Calu3 (cell line): ENCODE measurements around the gene TEPSIN. TPM values are rescaled to one million over a fixed set of nuclear protein-coding genes. Genes with fewer than 3 reads are reported as not detected.

ENCODE experiments used
- BruUV-seq: library from RNA; stranded (reverse); fragments of 400-500 nt; replicated peaks from 2 replicates; lab custom pipeline; 2021; lab: Mats Ljungman, UMichigan
- CTCF ChIA-PET: fragments of 300-600 bp; sonication (Branson Sonifier 250); formaldehyde crosslinking; loops from one replicate; lab custom pipeline; 2022; ENCODE audit warnings: antibody characterized with exemption; lab: Charles Lee
- DNase-seq: peaks from one replicate; pipeline ENCODE4 v3.0.0; 2022
- H3K27ac Mint-ChIP-seq: one replicate; pipeline ENCODE4 v1.8.0; 2022; ENCODE audit warnings: mixed read lengths; ENCODE audit not compliant: unreplicated experiment
- H3K27me3 Mint-ChIP-seq: one replicate; pipeline ENCODE4 v1.8.0; 2022; ENCODE audit warnings: mixed read lengths; ENCODE audit not compliant: unreplicated experiment
- H3K36me3 Mint-ChIP-seq: one replicate; pipeline ENCODE4 v1.8.0; 2022; ENCODE audit warnings: mild to moderate bottlenecking, moderate library complexity, mixed read lengths; ENCODE audit not compliant: insufficient read depth, unreplicated experiment
- H3K4me1 Mint-ChIP-seq: one replicate; pipeline ENCODE4 v1.8.0; 2022; ENCODE audit warnings: mild to moderate bottlenecking, low read depth, mixed read lengths; ENCODE audit not compliant: unreplicated experiment
- H3K4me3 Mint-ChIP-seq: one replicate; pipeline ENCODE4 v1.8.0; 2022; ENCODE audit warnings: mild to moderate bottlenecking, low read depth, moderate library complexity, mixed read lengths; ENCODE audit not compliant: unreplicated experiment
- H3K9me3 Mint-ChIP-seq: one replicate; pipeline ENCODE4 v1.8.0; 2022; ENCODE audit warnings: low read depth, mixed read lengths; ENCODE audit not compliant: unreplicated experiment
- intact Hi-C: fragments of 100-400 bp; cut with micrococcal nuclease; formaldehyde crosslinking; loops from one replicate; pipeline ENCODE4 v1.10.0; 2022; ENCODE audit not compliant: unreplicated experiment
- total RNA-seq: library from RNA; stranded (reverse); gene quantifications from 2 replicates; pipeline ENCODE4 v1.2.3, GENCODE V29; 2022
- TF ChIP-seq, protein P1 (sequence below): fragments of 200-600 bp; IDR thresholded peaks from one replicate; pipeline ENCODE4 v1.8.0; 2022; ENCODE audit warnings: antibody characterized with exemption; ENCODE audit not compliant: unreplicated experiment

Gene TEPSIN
- total RNA-seq, 1 experiment from 2014 or later: 37.0 TPM

DNA sequence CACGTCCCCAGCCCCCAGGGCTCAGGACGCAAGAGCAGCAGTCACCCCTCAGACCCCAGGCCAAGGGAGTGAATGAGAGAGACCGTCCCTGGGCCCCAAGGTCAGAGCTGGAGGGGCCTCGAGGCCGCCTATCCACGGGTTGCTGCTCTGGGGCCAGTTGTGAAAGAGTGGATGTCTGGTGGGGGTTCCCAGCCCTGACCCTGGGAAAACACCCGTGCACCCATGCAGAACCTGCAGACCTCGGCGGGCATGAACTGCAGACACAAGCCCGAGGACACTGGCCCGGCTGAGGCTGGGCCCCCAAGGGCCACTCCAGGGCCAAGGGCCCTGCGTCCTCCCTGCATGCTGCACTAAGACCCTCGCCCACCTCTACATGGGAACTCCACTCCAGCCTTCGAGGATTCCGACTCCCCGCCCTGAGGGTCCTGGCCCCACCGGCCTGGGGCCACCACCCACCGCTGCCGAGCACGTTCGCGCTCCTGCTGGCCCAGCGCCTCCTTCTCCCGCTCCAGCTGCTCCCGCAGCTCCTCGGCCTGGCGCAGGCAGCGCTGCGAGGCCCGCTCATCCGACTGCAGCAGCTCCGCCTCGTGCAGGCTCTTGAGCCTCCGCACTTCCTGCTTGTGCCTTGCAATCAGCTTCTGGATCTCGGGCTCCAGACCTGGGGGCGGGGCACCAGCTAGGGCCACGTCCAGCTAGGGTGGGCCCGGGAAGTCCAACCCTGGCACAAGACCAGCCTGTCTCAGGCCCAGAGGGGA is 45.2 kb downstream of the TEPSIN start:
- peaks cover 4% of the 10 kb centered on the region for H3K36me3 Mint-ChIP-seq
- no peak overlapping the region for H3K27ac Mint-ChIP-seq
- intact Hi-C loops: no loop called here
- no peaks in the 10 kb centered on the region for H3K27me3 Mint-ChIP-seq
- H3K4me1 Mint-ChIP-seq: no peaks in the 10 kb centered on the region
- TF ChIP-seq, protein P1, sequence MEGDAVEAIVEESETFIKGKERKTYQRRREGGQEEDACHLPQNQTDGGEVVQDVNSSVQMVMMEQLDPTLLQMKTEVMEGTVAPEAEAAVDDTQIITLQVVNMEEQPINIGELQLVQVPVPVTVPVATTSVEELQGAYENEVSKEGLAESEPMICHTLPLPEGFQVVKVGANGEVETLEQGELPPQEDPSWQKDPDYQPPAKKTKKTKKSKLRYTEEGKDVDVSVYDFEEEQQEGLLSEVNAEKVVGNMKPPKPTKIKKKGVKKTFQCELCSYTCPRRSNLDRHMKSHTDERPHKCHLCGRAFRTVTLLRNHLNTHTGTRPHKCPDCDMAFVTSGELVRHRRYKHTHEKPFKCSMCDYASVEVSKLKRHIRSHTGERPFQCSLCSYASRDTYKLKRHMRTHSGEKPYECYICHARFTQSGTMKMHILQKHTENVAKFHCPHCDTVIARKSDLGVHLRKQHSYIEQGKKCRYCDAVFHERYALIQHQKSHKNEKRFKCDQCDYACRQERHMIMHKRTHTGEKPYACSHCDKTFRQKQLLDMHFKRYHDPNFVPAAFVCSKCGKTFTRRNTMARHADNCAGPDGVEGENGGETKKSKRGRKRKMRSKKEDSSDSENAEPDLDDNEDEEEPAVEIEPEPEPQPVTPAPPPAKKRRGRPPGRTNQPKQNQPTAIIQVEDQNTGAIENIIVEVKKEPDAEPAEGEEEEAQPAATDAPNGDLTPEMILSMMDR: no peak
- CTCF ChIA-PET: no interaction called here
- H3K9me3 Mint-ChIP-seq: no peaks in the 10 kb centered on the region
- no peak for DNase-seq
- H3K4me3 Mint-ChIP-seq: no peak overlapping the region
- BruUV-seq: no TSS peak

DNA sequence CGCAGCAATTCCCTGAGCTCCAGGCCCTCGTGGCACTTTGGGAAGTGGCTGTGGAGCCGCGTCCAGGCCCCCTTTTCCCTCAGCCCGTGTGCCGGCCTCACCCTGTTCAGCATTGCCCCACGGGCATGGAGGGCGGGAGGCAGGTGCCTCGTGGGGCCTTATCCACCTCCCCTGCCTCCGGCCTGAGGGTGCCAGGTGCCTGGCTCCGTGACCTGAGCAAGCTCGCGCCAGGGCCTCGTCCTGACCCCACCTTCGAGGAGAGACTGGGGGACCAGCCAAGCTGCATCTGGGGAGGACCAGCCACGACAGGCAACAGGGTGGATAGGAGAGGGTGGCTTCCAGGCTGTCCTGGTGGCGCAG is 45.8 kb downstream of the TEPSIN start:
- TF ChIP-seq, protein P1: no peak
- Mint-ChIP-seq H3K4me1 (no peaks in the 10 kb centered on the region), H3K4me3 (no peak overlapping the region), H3K27ac (no peak overlapping the region), H3K27me3 (no peaks in the 10 kb centered on the region), H3K9me3 (no peaks in the 10 kb centered on the region), H3K36me3 (peaks cover 9% of the 10 kb centered on the region)
- no peak for DNase-seq
- BruUV-seq: no TSS peak
- CTCF ChIA-PET: no interaction called here
- intact Hi-C loops: no loop called here

DNA sequence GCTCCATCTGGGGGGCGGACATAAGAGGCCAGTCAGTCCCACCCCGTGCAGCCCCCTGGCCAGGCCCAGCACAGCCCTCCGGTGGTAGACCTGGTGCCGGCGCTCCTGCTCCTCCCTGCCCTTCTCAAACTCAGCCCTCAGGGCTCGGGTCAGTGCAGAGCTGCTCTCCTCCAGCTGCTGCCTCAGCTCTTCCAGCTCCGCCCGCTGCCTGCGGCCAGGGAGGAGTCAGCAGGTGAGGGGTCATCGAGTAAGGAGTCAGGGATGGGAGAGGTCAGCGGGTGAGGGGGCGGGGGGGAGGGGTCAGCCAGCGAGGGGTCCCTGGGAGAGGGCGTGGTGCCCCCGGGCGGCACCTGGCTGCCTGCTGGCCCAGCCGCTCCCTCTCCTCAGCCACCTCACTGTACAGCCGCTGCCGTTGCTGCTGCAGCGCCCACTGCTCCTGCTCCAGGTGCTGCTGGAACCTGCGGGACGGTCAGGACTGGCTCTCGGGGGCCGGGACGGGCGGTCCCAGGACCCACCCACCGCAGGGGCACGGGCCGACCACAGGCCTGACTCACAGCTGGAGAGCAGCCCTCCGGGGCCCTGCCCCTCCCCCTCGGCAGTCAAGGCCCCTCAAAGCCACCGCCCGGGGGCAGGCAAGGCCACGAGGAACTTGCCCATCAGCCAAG is 46.3 kb downstream of the TEPSIN start:
- DNase-seq: no peak
- Mint-ChIP-seq H3K4me3 (no peak overlapping the region), H3K9me3 (no peaks in the 10 kb centered on the region), H3K36me3 (peaks cover 10% of the 10 kb centered on the region), H3K27ac (no peak overlapping the region), H3K4me1 (no peaks in the 10 kb centered on the region), H3K27me3 (no peaks in the 10 kb centered on the region)
- BruUV-seq: no TSS peak
- intact Hi-C loops: no loop called here
- CTCF ChIA-PET: no interaction called here
- TF ChIP-seq, protein P1: no peak

DNA sequence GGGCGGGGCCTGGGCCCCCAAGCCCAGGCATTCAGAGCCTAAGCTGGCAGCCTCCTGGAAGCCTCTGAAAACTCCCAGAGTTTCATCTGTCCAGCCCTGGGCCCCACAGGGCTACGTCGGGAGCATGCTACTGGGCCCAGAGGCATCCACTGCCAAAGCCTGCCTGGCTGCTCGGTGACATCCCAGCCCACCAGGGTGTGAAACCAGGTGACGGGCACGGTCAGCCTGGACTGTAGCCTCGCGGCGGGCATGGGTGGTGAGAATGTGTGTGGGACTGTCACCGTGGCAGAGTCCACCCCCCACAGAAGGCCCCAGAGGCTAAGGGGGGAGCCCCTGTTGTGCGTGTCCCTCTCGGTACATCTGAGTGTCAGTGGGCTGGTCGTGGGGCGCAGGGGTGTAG is 47.2 kb downstream of the TEPSIN start:
- Mint-ChIP-seq H3K27ac (no peak overlapping the region), H3K36me3 (peaks cover 10% of the 10 kb centered on the region)

More for the DNA sequence above, 47.2 kb downstream of the TEPSIN start:
- DNase-seq: no peak
- intact Hi-C loops: no loop called here
- CTCF ChIA-PET: no interaction called here
- H3K9me3 Mint-ChIP-seq: no peaks in the 10 kb centered on the region
- no peaks in the 10 kb centered on the region for H3K27me3 Mint-ChIP-seq
- TF ChIP-seq, protein P1: no peak
- H3K4me1 Mint-ChIP-seq: no peaks in the 10 kb centered on the region
- no peak overlapping the region for H3K4me3 Mint-ChIP-seq
- BruUV-seq: no TSS peak
